ENCODE results near the gene SAG.

DNA sequence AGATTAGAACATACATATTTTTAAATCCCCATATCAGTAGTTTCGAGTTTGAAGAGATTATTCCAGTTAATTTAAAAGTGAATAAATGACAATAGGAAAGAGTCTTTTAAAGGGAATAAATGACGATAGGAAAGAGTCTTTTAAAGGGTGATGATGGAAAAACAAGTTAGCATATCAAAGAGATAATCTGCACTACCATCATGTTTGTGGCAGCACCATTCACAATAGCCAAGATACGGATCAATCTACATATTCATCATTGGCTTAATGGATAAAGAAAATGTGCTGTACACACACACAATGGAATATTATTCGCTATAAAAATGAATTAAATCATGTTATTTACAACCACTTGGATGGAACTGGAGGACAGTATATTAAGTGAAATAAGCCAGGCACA, 41.1 kb upstream of the SAG start:
- TF ChIP-seq, protein P1, sequence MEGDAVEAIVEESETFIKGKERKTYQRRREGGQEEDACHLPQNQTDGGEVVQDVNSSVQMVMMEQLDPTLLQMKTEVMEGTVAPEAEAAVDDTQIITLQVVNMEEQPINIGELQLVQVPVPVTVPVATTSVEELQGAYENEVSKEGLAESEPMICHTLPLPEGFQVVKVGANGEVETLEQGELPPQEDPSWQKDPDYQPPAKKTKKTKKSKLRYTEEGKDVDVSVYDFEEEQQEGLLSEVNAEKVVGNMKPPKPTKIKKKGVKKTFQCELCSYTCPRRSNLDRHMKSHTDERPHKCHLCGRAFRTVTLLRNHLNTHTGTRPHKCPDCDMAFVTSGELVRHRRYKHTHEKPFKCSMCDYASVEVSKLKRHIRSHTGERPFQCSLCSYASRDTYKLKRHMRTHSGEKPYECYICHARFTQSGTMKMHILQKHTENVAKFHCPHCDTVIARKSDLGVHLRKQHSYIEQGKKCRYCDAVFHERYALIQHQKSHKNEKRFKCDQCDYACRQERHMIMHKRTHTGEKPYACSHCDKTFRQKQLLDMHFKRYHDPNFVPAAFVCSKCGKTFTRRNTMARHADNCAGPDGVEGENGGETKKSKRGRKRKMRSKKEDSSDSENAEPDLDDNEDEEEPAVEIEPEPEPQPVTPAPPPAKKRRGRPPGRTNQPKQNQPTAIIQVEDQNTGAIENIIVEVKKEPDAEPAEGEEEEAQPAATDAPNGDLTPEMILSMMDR (IDR thresholded peaks at IDR 0.05) = no peak
- TF ChIP-seq POLR2A (IDR thresholded peaks at IDR 0.05) = no peak

Measured in lower leg skin (tissue), 3 donors.